AG10803 (cell line): ENCODE data around the gene KLF12.

Source experiments
- DNase-seq: peaks from one replicate; pipeline ENCODE4 v3.0.0; 2010; ENCODE audit warnings: low read depth
- H3K4me3 ChIP-seq: 2 replicates; pipeline ENCODE4 v1.5.1; 2011; ENCODE audit warnings: mild to moderate bottlenecking, low read length, control low read depth
- CTCF ChIP-seq: conservative IDR thresholded peaks from 2 replicates; pipeline ENCODE4 v1.5.1; 2011; ENCODE audit warnings: mild to moderate bottlenecking, low read length, control low read depth, inconsistent platforms

Gene KLF12

GRCh38 chr13:74129500-74130191 is 4.6 kb downstream of the KLF12 start:
- no peak overlapping the region for H3K4me3 ChIP-seq
- peak; percentile 56 for DNase-seq
- no peak for TF ChIP-seq CTCF

GRCh38 chr13:74128156-74128767 is 5.9 kb downstream of the KLF12 start:
- peak; percentile 31 for DNase-seq

GRCh38 chr13:74118328-74118727 is 15.9 kb downstream of the KLF12 start:
- TF ChIP-seq CTCF = no peak
- DNase-seq = no peak
- H3K4me3 ChIP-seq = no peak overlapping the region

More at GRCh38 chr13:74128156-74128767, 5.9 kb downstream of the KLF12 start:
- no peak overlapping the region for H3K4me3 ChIP-seq
- no peak for TF ChIP-seq CTCF

- no peak for DNase-seq
- H3K4me3 ChIP-seq = no peak overlapping the region
- no peak for TF ChIP-seq CTCF
Observed at GRCh38 chr13:74117207-74117705, 16.9 kb downstream of the KLF12 start.

GRCh38 chr13:74115133-74115532 is 19.1 kb downstream of the KLF12 start:
- TF ChIP-seq CTCF = no peak
- DNase-seq = peak; percentile 78
- H3K4me3 ChIP-seq = no peak overlapping the region

- TF ChIP-seq CTCF = no peak
- DNase-seq = no peak
- no peak overlapping the region for H3K4me3 ChIP-seq
Observed at GRCh38 chr13:74114641-74115040, 19.6 kb downstream of the KLF12 start.

GRCh38 chr13:74114202-74114601 is 20.0 kb downstream of the KLF12 start:
- DNase-seq = peak; percentile 50
- TF ChIP-seq CTCF = no peak
- H3K4me3 ChIP-seq = no peak overlapping the region
